ENCODE results near the gene FLOT1. TPM values are rescaled to one million over a fixed set of nuclear protein-coding genes. Genes with fewer than 3 reads are reported as not detected.

FLOT1 gene
- total and polyA plus RNA-seq, 8 donors = 115 to 206 (median 124) TPM

GRCh38 chr6:30740540-30740870, 2.0 kb downstream of the FLOT1 start:
- TF ChIP-seq, protein P1, sequence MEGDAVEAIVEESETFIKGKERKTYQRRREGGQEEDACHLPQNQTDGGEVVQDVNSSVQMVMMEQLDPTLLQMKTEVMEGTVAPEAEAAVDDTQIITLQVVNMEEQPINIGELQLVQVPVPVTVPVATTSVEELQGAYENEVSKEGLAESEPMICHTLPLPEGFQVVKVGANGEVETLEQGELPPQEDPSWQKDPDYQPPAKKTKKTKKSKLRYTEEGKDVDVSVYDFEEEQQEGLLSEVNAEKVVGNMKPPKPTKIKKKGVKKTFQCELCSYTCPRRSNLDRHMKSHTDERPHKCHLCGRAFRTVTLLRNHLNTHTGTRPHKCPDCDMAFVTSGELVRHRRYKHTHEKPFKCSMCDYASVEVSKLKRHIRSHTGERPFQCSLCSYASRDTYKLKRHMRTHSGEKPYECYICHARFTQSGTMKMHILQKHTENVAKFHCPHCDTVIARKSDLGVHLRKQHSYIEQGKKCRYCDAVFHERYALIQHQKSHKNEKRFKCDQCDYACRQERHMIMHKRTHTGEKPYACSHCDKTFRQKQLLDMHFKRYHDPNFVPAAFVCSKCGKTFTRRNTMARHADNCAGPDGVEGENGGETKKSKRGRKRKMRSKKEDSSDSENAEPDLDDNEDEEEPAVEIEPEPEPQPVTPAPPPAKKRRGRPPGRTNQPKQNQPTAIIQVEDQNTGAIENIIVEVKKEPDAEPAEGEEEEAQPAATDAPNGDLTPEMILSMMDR (IDR thresholded peaks at IDR 0.05) = no peak
- Histone ChIP-seq H3K27ac (peak overlapping the region in 1 of 2 donors; percentile 96), H3K36me3 (peaks cover 0 to 60% of the 10 kb centered on the region in 2 donors), H3K9me3 (no peaks in the 10 kb centered on the region), H3K4me1 (peaks cover 17 to 73% of the 10 kb centered on the region in 2 donors), H3K27me3 (no peaks in the 10 kb centered on the region), H3K4me3 (peak overlapping the region in 1 of 2 donors; percentile 94)
- intact Hi-C loops (cut with DNase I) = loop anchor here in 1 of 2 donors (10.0 kb wide), 1 partner anchor 74 kb away; no protein-coding TSS in a partner anchor
- ATAC-seq (no peak), DNase-seq (no peak)

DNA sequence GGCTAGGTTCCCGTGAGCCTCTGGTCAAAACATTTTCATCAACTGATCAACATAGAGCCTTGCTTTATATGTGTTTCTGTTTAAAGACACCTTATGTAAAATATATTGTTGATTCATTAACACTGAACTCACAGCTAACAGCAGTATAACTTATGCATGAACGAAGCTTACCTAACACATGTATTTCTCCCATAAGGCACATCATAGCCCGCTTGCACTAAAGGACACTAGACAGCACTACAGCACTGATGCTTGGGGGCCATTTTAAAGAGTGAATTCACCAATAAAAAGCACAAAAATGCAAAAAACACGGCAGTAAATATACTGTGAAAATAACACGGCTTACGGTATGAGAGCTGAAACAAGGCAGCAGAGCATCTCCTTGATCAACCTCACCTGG, 4.0 kb downstream of the FLOT1 start:
- H3K36me3 ChIP-seq = peaks cover 0 to 80% of the 10 kb centered on the region in 2 donors
- no peak for DNase-seq
- peaks cover 17 to 70% of the 10 kb centered on the region in 2 donors for H3K4me1 ChIP-seq
- intact Hi-C loops (cut with DNase I) = loop anchor here (10.0 kb wide), 2 partner anchors 54 to 136 kb away; partner anchors contain the start of gene PPP1R18 (in 1 of the 2)
- no peaks in the 10 kb centered on the region for H3K9me3 ChIP-seq
- peak overlapping the region in 1 of 2 donors; percentile 61 for H3K27ac ChIP-seq
- no peak for ATAC-seq
- TF ChIP-seq, protein P1 (IDR thresholded peaks at IDR 0.05) = no peak
- H3K27me3 ChIP-seq = no peaks in the 10 kb centered on the region
- H3K4me3 ChIP-seq = peak overlapping the region in 1 of 2 donors; percentile 8

DNA sequence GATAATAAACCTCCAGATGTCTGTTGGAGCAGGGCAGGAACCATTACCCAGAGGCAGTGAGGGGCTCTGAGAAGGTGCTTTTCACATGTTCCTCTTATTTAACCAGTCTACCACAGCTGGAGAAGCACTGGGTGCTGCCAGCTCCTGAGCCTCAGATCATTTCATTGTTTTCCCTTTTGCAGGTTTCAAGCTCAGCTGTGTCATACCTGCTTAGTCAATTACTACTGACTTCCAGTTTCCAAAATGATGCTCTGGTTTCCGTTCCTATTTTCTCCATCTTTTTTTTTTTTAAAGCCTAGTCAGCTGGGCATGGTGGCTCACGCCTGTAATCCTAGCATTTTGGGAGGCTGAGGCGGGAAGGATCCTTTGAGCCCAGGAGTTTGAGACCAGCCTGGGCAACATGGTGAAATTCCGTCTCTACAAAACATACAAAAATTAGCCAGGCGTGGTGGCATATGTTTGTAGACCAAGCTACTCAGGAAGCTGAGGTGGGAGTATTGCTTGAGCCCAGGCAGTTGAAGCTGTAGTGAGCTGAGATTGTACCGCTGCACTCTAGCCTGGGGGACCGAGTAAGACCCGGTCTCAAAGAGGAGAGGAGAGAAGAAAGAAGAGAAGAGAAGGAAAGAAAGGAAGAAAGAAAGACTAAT, 6.7 kb downstream of the FLOT1 start:
- intact Hi-C loops (cut with DNase I) = loop anchor here (10.0 kb wide), 2 partner anchors 51 to 139 kb away; partner anchors contain the start of gene PPP1R18 (in 1 of the 2)
- ATAC-seq = no peak

GRCh38 chr6:30732237-30732943, 10.1 kb downstream of the FLOT1 start:
- H3K4me3 ChIP-seq = no peak overlapping the region
- H3K27ac ChIP-seq = no peak overlapping the region
- DNase-seq = no peak
- no peaks in the 10 kb centered on the region for H3K9me3 ChIP-seq
- TF ChIP-seq, protein P1 (IDR thresholded peaks at IDR 0.05) = no peak
- H3K36me3 ChIP-seq = peaks cover 0 to 100% of the 10 kb centered on the region in 2 donors
- peaks cover 6 to 67% of the 10 kb centered on the region in 2 donors for H3K4me1 ChIP-seq
- intact Hi-C loops (cut with DNase I) = loop anchor here (10.0 kb wide), 2 partner anchors 48 to 142 kb away; partner anchors contain the start of gene PPP1R18 (in 1 of the 2)
- ATAC-seq = no peak
- H3K27me3 ChIP-seq = no peaks in the 10 kb centered on the region

More for the DNA sequence above, 6.7 kb downstream of the FLOT1 start:
- Histone ChIP-seq H3K27ac (peak overlapping the region in 1 of 2 donors; percentile 18), H3K36me3 (peaks cover 0 to 100% of the 10 kb centered on the region in 2 donors), H3K9me3 (no peaks in the 10 kb centered on the region), H3K4me1 (peaks cover 8 to 82% of the 10 kb centered on the region in 2 donors), H3K27me3 (no peaks in the 10 kb centered on the region), H3K4me3 (no peak overlapping the region)
- no peak for DNase-seq
- TF ChIP-seq, protein P1 (IDR thresholded peaks at IDR 0.05) = no peak
